Progenitor cell of endocrine pancreas (in vitro differentiated cells): ENCODE measurements around the gene EPC2. TPM values are rescaled to one million over a fixed set of nuclear protein-coding genes. Genes with fewer than 3 reads are reported as not detected.
"Not testable (repeated sequence)": the region's sequence is repeated elsewhere in the genome, so short reads cannot be mapped to it uniquely, and the experiment has no call there.

ENCODE experiments used
- DNase-seq: peaks from one replicate; pipeline ENCODE4 v3.0.0; 2021; ENCODE audit warnings: low spot score; ENCODE audit not compliant: unreplicated experiment
- H3K27ac Mint-ChIP-seq: 2 replicates; pipeline ENCODE4 v1.8.0; 2021; ENCODE audit warnings: mild to moderate bottlenecking, moderate library complexity, mixed read lengths
- H3K27me3 Mint-ChIP-seq: 2 replicates; pipeline ENCODE4 v1.8.0; 2021; ENCODE audit warnings: mixed read lengths
- H3K36me3 Mint-ChIP-seq: 2 replicates; pipeline ENCODE4 v1.8.0; 2022; ENCODE audit warnings: mixed read lengths; ENCODE audit not compliant: insufficient read depth
- H3K4me1 Mint-ChIP-seq: 2 replicates; pipeline ENCODE4 v1.8.0; 2021; ENCODE audit warnings: low read depth, mixed read lengths
- H3K4me3 Mint-ChIP-seq: 2 replicates; pipeline ENCODE4 v1.8.0; 2021; ENCODE audit warnings: low read depth, mild to moderate bottlenecking, moderate library complexity, mixed read lengths
- H3K9me3 Mint-ChIP-seq: 2 replicates; pipeline ENCODE4 v1.8.0; 2021; ENCODE audit warnings: low read depth, mixed read lengths
- CTCF ChIP-seq: fragments of 200-600 bp; sonication (generic); IDR thresholded peaks from one replicate; pipeline ENCODE4 v1.5.0; 2021; ENCODE audit warnings: antibody characterized with exemption, mild to moderate bottlenecking; ENCODE audit not compliant: unreplicated experiment
- total RNA-seq: library from RNA; stranded (reverse); gene quantifications from 2 replicates; pipeline ENCODE4 v1.2.1, GENCODE V29; 2021

The EPC2 gene
- total RNA-seq, 1 donor from 2014 or later, result 53.1 TPM

GRCh38 chr2:148653437-148653836, 8.9 kb downstream of the EPC2 start:
- H3K27ac Mint-ChIP-seq, result peak overlapping the region; percentile 42
- H3K4me1 Mint-ChIP-seq, result peaks cover 57% of the 10 kb centered on the region
- TF ChIP-seq CTCF, result no peak
- H3K9me3 Mint-ChIP-seq, result no peaks in the 10 kb centered on the region
- DNase-seq, result no peak
- H3K4me3 Mint-ChIP-seq, result no peak overlapping the region
- H3K27me3 Mint-ChIP-seq, result no peaks in the 10 kb centered on the region
- H3K36me3 Mint-ChIP-seq, result no peaks in the 10 kb centered on the region

GRCh38 chr2:148654435-148654834, 9.9 kb downstream of the EPC2 start:
- H3K4me3 Mint-ChIP-seq, result no peak overlapping the region
- peaks cover 61% of the 10 kb centered on the region for H3K4me1 Mint-ChIP-seq
- H3K27ac Mint-ChIP-seq, result no peak overlapping the region
- H3K9me3 Mint-ChIP-seq, result no peaks in the 10 kb centered on the region
- no peaks in the 10 kb centered on the region for H3K36me3 Mint-ChIP-seq
- no peak for TF ChIP-seq CTCF
- DNase-seq, result no peak
- no peaks in the 10 kb centered on the region for H3K27me3 Mint-ChIP-seq

GRCh38 chr2:148656516-148656915, 12.0 kb downstream of the EPC2 start:
- Mint-ChIP-seq H3K9me3 (peaks cover 4% of the 10 kb centered on the region), H3K36me3 (peaks cover 1% of the 10 kb centered on the region), H3K27me3 (no peaks in the 10 kb centered on the region), H3K4me3 (no peak overlapping the region), H3K4me1 (peaks cover 57% of the 10 kb centered on the region), H3K27ac (no peak overlapping the region)
- no peak for DNase-seq
- no peak for TF ChIP-seq CTCF

- peaks cover 7% of the 10 kb centered on the region for H3K36me3 Mint-ChIP-seq
- H3K9me3 Mint-ChIP-seq, result peaks cover 4% of the 10 kb centered on the region
- no peaks in the 10 kb centered on the region for H3K27me3 Mint-ChIP-seq
- H3K4me1 Mint-ChIP-seq, result peaks cover 44% of the 10 kb centered on the region
- TF ChIP-seq CTCF, result no peak
- H3K27ac Mint-ChIP-seq, result peak overlapping the region; percentile 16
- no peak for DNase-seq
- H3K4me3 Mint-ChIP-seq, result no peak overlapping the region
Observed at GRCh38 chr2:148658807-148659722, 14.5 kb downstream of the EPC2 start.

GRCh38 chr2:148660999-148661398, 16.4 kb downstream of the EPC2 start:
- Mint-ChIP-seq H3K9me3 (peaks cover 4% of the 10 kb centered on the region), H3K4me1 (peaks cover 35% of the 10 kb centered on the region), H3K27me3 (no peaks in the 10 kb centered on the region), H3K4me3 (no peak overlapping the region), H3K36me3 (peaks cover 7% of the 10 kb centered on the region), H3K27ac (no peak overlapping the region)
- DNase-seq, result no peak
- TF ChIP-seq CTCF, result no peak

GRCh38 chr2:148662332-148662731, 17.8 kb downstream of the EPC2 start:
- H3K9me3 Mint-ChIP-seq, H3K27me3 Mint-ChIP-seq, H3K27ac Mint-ChIP-seq, H3K4me3 Mint-ChIP-seq, H3K36me3 Mint-ChIP-seq, DNase-seq: not testable (repeated sequence)
- peaks cover 29% of the 10 kb centered on the region for H3K4me1 Mint-ChIP-seq
